H1 (cell line): ENCODE results near the gene ZNF57. TPM values are rescaled to one million over a fixed set of nuclear protein-coding genes. Genes with fewer than 3 reads are reported as not detected.
A peak's percentile ranks its signal among the peaks of the same experiment; 100 is the strongest.

Source experiments
- CEBPB ChIP-seq: IDR thresholded peaks from 2 replicates; pipeline ENCODE4 v1.6.1; 2012; ENCODE audit warnings: low read depth, low read length
- CTCF ChIP-seq, 3 experiments: IDR thresholded peaks; 1 replicate in 2 of 3; 2 replicates in 1 of 3; pipeline versions ENCODE4 v1.5.1 to v1.6.1; 2011; ENCODE audit warnings: low read length in 3 of 3, mild to moderate bottlenecking in 3 of 3, inconsistent platforms in 2 of 3, low read depth in 1 of 3, moderate library complexity in 1 of 3; ENCODE audit not compliant: insufficient read depth in 1 of 3; ENCODE audit errors: control extremely low read depth in 1 of 3
- EGR1 ChIP-seq: IDR thresholded peaks from 2 replicates; pipeline ENCODE4 v1.6.1; 2011; ENCODE audit warnings: low read depth, low read length, borderline replicate concordance
- FOSL1 ChIP-seq: IDR thresholded peaks from 2 replicates; pipeline ENCODE4 v1.6.1; 2011; ENCODE audit warnings: mild to moderate bottlenecking, low read depth, low read length, moderate library complexity; ENCODE audit not compliant: insufficient read depth
- GABPA ChIP-seq: IDR thresholded peaks from 2 replicates; pipeline ENCODE4 v1.6.1; 2011; ENCODE audit warnings: mild to moderate bottlenecking, low read length, moderate library complexity, borderline replicate concordance; ENCODE audit not compliant: insufficient read depth
- GTF2F1 ChIP-seq: IDR thresholded peaks from 2 replicates; pipeline ENCODE4 v1.6.1; 2012; ENCODE audit warnings: low read depth, low read length, improper control_type of control experiment, borderline replicate concordance
- HDAC2 ChIP-seq, 2 experiments: fragments of 300-600 bp in 1 of 2; sonication (generic) in 1 of 2; IDR thresholded peaks; 2 replicates each; pipeline ENCODE4 v1.6.1; 2011 to 2012; ENCODE audit warnings: low read depth in 2 of 2, low read length in 2 of 2, mild to moderate bottlenecking in 2 of 2, moderate library complexity in 2 of 2, borderline replicate concordance in 1 of 2, inconsistent platforms in 1 of 2
- KDM1A ChIP-seq: fragments of 200-600, 300-600 bp; sonication (generic); IDR thresholded peaks from 2 replicates; pipeline ENCODE4 v1.7.1; 2016; ENCODE audit warnings: mild to moderate bottlenecking, low read length, borderline replicate concordance
- KDM4A ChIP-seq: IDR thresholded peaks from one replicate; pipeline ENCODE4 v1.7.1; 2012; ENCODE audit warnings: low read depth, mild to moderate bottlenecking, moderate library complexity, low read length, inconsistent platforms; ENCODE audit not compliant: severe bottlenecking
- KDM5A ChIP-seq: fragments of 200-600 bp; IDR thresholded peaks from 2 replicates; pipeline ENCODE4 v1.7.1; 2012; ENCODE audit warnings: mild to moderate bottlenecking, low read length, inconsistent platforms, mixed read lengths
- MAX ChIP-seq: IDR thresholded peaks from 2 replicates; pipeline ENCODE4 v1.6.1; 2012; ENCODE audit warnings: inconsistent platforms
- NANOG ChIP-seq: IDR thresholded peaks from 2 replicates; pipeline ENCODE4 v1.6.1; 2011; ENCODE audit warnings: low read length, low read depth, mild to moderate bottlenecking, inconsistent platforms; ENCODE audit not compliant: insufficient read depth, poor library complexity, severe bottlenecking
- POU5F1 ChIP-seq: IDR thresholded peaks from 2 replicates; pipeline ENCODE4 v1.6.1; 2011; ENCODE audit warnings: low read depth, mild to moderate bottlenecking, low read length, moderate library complexity
- RFX5 ChIP-seq: IDR thresholded peaks from 2 replicates; pipeline ENCODE4 v1.6.1; 2011; ENCODE audit warnings: low read depth, low read length, improper control_type of control experiment, borderline replicate concordance
- RNF2 ChIP-seq: fragments of 200-900, 300-1000 bp; sonication (generic); IDR thresholded peaks from 2 replicates; pipeline ENCODE4 v1.7.1; 2016; ENCODE audit warnings: borderline replicate concordance, low read depth, mild to moderate bottlenecking, antibody characterized with exemption, low read length; ENCODE audit not compliant: poor library complexity, severe bottlenecking; ENCODE audit errors: missing control alignments
- RXRA ChIP-seq: IDR thresholded peaks from 2 replicates; pipeline ENCODE4 v1.6.1; 2011; ENCODE audit warnings: low read depth, mild to moderate bottlenecking, low read length, moderate library complexity; ENCODE audit not compliant: insufficient read depth
- TAF7 ChIP-seq: optimal IDR thresholded peaks from 2 replicates; pipeline ENCODE3; 2011; ENCODE audit warnings: low read depth, mild to moderate bottlenecking, inconsistent platforms, low read length, moderate library complexity, borderline replicate concordance
- YY1 ChIP-seq: IDR thresholded peaks from 2 replicates; pipeline ENCODE4 v1.6.1; 2011; ENCODE audit warnings: low read depth, mild to moderate bottlenecking, low read length
- polyA plus RNA-seq, 7 experiments: library from polyadenylated mRNA; depleted of rRNA in 3 of 7; stranded (reverse) in 5 of 7; unstranded in 2 of 7; fragments of >200 nt in 5 of 7; fragments of 200-250 nt in 2 of 7; gene quantifications; 1 replicate in 5 of 7; 2 replicates in 1 of 7; 4 replicates in 1 of 7; pipeline versions ENCODE4 v1.2.1 to v1.2.3, GENCODE V29; 2011 to 2013; ENCODE audit warnings: missing spikeins in 2 of 7, mixed read lengths in 2 of 7
- total RNA-seq: library from RNA; stranded (reverse); fragmentation: NEBNext Ultra II Directional; extraction: Animal tissue kit (Norgen Biotek cat#: 25700); gene quantifications from 2 replicates; pipeline ENCODE4 v1.2.1, GENCODE V29; 2021

ZNF57 gene
- total and polyA plus RNA-seq, 2 of the 8 experiments (the other 6 are each of a cell fraction or from before 2014, with no cell fraction given): 4.9 to 8.9 TPM

GRCh38 chr19:2950286-2951124, 49.8 kb downstream of the ZNF57 start (continued):
- TF ChIP-seq KDM4A (peak; percentile 67), POU5F1 (no peak), RXRA (no peak), CTCF (IDR thresholded peaks at IDR 0.05; ENCODE audit: control extremely low read depth in 1 of 3, insufficient read depth in 1 of 3, low read depth in 1 of 3, low read length in 3 of 3) (peak in 1 of 3 experiments; percentile 11; a peak in 1 of 4 replicates), FOSL1 (no peak), TAF7 (peak; percentile 43), YY1 (peak; percentile 47; the same call in 1 of the 2 replicates), RFX5 (no peak), MAX (no peak), EGR1 (no peak), GABPA (peak; percentile 97), GTF2F1 (no peak), HDAC2 (IDR thresholded peaks at IDR 0.05; ENCODE audit: borderline replicate concordance in 1 of 2, low read depth in 2 of 2, low read length in 2 of 2) (0 out of 4 replicates have a peak, but pooled peaks of 1 of the 2 experiments have one; percentile 21), CEBPB (no peak), KDM5A (no peak; the same call in 1 of the 2 replicates), KDM1A (no peak), RNF2 (no peak), NANOG (no peak)
